GM18867 (cell line): Measurements from ENCODE around the gene GALNT7.
"Not testable (repeated sequence)": the region's sequence is repeated elsewhere in the genome, so short reads cannot be mapped to it uniquely, and the experiment has no call there.

Experiments used
- ATAC-seq: cut with Tn5 transposase; IDR thresholded peaks from one replicate; pipeline ENCODE4 v1.9.1; 2021; ENCODE audit warnings: mild to moderate bottlenecking, moderate library complexity; ENCODE audit not compliant: unreplicated experiment

GALNT7 gene

DNA sequence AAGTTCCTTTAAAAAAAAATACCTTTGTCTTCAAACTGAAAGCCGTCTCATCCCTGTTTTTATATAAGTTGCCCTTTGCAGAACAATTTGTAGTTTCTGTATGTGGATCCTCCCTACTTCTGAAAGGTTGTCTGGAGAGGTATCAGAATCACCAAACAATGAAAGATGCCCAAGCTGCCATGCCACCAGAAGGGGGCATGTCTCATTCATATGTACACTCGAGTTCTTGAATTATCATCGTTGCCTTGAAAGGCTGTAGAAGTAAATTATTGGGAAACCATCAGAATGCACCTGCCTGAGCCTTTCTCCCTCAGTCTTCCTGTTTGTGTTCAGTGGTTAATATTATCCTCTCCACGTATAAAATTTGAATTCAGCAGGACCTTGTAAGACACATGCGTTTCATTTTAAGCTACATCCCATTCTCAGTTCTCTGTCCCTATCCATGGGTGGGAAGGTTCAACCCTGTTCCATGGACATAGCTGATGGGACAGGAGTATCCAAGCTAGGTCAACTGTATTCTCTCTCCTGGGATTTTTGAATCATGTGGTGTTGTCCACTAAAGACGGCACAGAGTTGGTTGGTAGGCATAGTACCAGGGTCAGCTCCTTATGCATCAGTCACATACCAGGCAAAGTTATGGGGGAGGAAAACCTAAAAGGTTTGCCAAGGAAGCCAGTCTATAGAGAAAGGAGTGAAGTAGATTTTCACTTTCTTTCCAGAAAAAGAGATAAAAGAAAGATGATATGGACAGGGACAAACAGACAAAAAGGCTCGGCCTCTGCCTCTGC, 24.0 kb downstream of the GALNT7 start:
- ATAC-seq, result no peak

- ATAC-seq, result no peak
These were observed 25.5 kb downstream of the GALNT7 start for GRCh38 chr4:173194157-173194556.

GRCh38 chr4:173195109-173195508, 26.5 kb downstream of the GALNT7 start:
- no peak for ATAC-seq

- ATAC-seq, result no peak
These were observed 30.9 kb downstream of the GALNT7 start for GRCh38 chr4:173199553-173199952.

DNA sequence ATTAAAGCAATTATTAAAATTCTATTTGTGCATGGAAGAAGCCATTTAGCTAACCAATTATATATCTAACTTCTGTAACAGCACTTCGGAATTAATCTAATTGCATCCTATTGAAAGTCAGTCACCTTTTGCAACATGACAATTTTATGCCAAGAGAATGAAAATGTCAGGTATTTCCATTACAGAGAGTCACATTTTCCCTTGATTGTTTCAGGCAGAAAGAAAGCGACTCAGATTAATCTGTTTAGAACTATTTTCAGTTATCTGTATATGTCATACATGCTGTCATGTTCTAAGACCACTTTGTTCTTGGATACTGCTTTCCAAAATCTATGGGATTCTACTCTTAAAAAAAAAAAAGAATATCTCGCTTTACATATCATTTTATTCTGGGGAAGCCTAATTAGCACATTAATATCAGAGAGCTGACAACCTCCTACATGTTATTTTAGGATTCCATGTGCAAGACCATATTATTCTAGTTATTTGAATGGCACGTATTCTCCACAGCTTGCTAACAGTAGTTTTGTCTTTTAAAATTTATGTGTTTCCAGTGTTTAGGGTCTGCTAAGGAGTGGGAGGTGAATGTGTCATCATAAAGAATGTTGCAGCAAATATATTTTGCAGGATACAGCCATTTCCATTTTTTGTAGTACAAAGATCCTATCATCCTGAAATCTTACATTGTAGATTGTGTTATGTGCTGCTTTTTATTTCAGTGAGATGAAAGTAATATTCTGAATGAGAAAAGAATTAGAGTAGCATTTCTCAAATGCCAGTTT, 31.7 kb downstream of the GALNT7 start:
- no peak for ATAC-seq

DNA sequence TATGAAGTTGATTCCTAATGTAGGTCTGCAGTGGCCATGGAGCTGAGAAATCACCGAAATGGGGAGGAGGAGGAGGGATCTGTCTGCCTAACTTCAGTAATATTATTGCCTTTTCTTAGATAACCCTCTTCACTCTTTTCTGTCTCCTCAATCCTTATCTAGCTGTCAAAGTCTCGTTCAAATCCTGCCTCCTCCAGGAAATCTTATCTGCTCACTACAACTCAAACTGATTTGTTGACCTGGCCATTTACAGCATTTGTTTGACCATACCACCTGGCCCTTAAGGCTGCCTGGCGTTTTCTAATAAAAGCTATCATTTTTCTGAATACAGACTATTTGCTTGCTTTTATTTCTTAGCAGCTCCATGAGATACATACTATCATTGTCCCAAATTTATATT, 33.8 kb downstream of the GALNT7 start:
- ATAC-seq, result no peak

DNA sequence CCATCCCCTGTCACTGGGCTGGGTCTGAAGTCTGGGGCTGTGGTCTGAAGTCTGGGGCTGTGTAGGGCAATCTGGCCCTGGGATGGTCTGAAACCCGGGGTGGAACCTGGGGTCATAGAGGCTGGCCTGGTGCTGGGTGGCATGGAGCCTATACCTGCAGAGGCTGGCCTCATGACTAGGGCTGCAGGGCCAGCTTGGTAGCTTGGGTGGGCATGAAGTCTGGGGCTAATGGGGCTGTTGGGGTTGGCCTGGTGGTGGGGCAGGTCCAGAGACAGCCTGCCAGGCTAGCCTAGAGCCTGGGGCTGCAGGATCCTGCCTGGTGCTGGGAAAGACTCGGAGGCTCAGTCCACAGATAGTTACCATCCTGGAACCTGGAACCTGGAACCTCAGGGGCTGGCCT, 37.0 kb downstream of the GALNT7 start:
- no peak for ATAC-seq

GRCh38 chr4:173208420-173208819, 39.8 kb downstream of the GALNT7 start:
- no peak for ATAC-seq

- ATAC-seq, result no peak
These were observed 42.6 kb downstream of the GALNT7 start for GRCh38 chr4:173211222-173211621.

DNA sequence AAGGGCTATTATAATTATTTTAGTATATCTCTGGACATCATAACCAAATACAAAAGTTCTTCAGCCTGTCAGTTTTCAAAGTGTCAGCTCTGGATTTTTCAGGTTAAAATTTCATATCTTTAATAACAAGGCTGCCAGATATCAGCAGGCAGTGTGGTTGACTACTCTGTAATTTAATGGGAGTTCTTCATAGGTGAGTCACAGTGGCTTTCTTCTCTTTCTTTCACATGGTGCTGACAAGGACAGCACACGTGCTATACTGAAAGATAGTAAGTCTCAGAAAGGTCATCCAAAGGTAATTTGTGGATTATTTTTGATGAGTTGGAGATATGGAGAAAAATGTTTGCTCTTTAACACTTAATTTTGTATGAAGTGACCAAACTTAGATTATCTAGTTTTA, 43.2 kb downstream of the GALNT7 start:
- ATAC-seq, result no peak

DNA sequence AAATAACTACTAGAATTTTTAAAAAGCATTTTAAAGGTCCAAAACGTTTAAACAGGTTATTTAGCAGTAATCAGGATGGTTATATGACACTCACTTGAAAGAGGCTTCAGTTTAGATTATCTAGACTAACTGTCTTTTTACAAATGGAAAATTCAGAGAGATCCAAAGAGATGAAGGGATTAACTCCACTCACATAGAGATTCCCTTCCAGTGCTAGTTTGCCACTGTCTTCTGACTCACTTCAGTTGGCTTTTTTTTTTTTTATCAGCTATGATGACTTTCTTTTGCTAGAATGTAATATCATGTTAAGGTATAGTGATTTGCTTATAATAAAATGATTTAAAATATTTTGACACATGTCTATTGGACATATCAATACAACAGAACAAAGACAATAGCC, 43.8 kb downstream of the GALNT7 start:
- ATAC-seq, result no peak

- ATAC-seq, result no peak
These were observed 44.7 kb downstream of the GALNT7 start for GRCh38 chr4:173213296-173213695.

DNA sequence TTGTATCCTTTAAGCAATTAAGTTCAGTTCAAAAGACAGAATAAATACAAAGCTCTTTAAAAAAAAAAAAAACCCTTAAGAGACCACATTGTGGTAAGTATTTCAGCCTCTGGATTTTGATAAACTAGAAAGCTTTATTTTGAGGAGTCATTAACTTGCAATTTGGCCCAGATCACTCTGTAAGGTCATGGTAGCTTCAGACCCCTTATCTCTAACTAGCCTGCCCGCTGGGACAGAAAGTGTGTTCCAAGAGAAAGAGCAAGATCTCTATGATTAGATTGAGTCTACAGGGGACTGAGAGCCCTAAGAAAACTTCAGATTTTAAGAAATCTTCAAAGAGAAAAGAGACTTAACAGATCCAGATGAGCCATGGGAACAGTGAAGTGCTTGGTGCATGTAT, 45.6 kb downstream of the GALNT7 start:
- ATAC-seq, result no peak

GRCh38 chr4:173214661-173215060, 46.0 kb downstream of the GALNT7 start:
- no peak for ATAC-seq

DNA sequence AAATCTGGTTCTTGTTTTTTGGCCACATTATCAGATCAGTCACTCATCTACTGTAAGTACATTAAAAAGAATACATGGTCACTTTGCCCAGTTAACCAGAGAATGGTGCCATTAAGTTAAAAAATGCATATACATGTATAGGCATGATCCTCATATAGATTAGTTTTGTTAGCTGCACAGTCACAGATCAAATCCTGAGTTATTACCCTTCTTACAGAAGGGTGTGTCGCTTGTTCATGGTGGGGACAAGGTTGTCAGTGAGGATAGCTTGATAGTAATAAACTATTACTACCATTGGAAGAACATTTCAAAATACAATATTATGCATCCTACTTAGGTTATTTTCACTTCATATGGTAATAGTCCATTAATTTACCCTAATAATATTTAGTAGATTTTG, 48.5 kb downstream of the GALNT7 start:
- ATAC-seq, result no peak

DNA sequence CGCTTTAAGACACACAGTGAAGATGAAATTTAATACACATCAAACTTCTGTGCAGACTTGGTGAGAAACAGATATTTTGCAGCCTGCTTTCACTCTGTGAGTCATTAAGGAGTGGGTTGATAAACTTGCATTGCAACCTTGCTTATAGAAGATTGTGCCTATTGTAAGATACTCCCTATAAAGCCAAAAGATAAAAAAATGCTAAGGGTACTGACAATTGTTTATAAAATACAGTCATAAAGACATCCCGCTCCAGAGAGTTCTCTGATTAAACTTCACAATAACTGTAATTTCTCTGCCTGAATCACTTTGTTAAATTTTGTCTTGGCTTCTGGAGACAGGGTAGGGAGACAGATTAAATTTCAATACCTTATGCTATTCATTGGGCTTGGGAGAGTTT, 49.1 kb downstream of the GALNT7 start:
- ATAC-seq, result no peak

GRCh38 chr4:173218411-173219125, 50.0 kb downstream of the GALNT7 start:
- ATAC-seq, result no peak

DNA sequence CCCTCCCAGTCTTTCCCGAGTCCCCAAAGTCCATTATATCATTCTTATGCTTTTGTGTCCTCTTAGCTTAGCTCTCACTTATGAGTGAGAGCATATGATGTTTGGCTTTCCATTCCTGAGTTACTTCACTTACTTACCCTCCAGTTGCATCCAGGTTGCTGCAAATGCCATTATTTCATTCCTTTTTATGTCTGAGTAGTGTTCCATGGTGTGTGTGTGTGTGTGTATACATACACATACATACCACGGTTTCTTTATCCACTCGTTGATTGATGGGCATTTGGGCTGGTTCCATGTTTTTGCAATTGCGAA, 50.5 kb downstream of the GALNT7 start:
- not testable (repeated sequence) for ATAC-seq

DNA sequence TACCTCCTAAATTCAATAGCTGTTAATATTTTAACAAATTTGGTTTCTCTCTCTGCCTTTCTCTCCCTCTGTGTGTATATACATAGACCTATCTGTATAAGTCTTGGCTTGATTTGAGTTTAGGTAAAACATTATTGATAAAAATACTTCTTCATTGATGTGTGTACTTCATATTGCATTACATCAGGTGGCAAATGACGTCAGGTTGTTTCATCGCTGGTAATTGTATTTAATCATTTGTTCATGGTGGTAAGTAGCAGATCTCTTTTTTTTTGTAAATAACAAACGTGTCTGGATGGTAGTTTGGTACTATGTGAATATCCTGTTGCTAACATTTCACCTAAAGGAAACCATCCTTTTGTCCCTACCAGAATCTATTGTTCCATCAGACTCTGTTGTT, 55.1 kb downstream of the GALNT7 start:
- ATAC-seq, result no peak

DNA sequence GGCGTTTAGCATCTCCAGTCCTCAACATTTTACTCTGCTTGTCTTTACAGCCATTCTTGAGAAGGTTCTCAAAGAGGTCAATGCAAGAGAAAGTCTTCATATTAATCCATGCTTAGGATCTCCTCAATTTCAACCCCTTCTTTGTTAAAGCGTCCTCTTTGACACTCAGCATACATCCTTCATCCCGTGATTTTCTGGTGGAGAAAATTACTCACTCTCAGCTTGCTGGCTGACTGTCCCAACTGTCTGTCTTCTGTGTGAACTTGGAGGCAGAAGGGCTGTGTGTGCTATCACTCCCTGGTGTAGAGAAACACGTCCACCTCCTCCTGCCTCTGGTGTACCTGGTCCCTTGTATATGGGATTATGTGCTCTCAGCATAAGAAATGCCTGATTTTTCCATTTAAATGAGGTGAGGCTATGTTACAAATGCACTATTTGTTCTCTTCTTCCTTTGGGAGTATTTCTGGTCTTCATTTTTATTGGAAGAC, 57.8 kb downstream of the GALNT7 start:
- no peak for ATAC-seq

GRCh38 chr4:173227756-173228155, 59.1 kb downstream of the GALNT7 start:
- ATAC-seq, result no peak

DNA sequence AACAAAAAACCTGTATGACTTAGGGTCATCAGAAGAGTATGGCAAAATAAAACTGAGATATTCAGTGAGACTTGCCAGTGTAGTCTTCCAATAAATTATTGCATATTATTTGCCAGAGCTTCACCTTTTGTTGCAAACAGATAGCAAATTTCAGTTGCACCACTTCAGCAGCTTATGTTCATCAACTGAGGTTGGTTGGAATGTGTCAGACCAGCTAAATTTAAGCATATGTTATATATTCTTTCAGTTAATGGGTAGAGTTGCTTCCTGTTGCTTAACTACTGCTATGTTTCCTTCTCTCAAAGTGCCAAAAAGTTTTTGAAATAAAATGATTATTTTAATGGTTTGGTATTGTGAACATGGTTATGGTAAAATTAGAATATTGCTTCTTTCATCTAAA, 61.5 kb downstream of the GALNT7 start:
- ATAC-seq, result no peak
